LNCAP (cell line): Measurements from ENCODE around the gene SLC38A8.

Experiments used
- TF ChIP-seq, protein P1 (sequence below): fragments of 450-650 bp; IDR thresholded peaks from 2 replicates; pipeline ENCODE4 v1.5.1; 2017; ENCODE audit warnings: mild to moderate bottlenecking

SLC38A8 gene

DNA sequence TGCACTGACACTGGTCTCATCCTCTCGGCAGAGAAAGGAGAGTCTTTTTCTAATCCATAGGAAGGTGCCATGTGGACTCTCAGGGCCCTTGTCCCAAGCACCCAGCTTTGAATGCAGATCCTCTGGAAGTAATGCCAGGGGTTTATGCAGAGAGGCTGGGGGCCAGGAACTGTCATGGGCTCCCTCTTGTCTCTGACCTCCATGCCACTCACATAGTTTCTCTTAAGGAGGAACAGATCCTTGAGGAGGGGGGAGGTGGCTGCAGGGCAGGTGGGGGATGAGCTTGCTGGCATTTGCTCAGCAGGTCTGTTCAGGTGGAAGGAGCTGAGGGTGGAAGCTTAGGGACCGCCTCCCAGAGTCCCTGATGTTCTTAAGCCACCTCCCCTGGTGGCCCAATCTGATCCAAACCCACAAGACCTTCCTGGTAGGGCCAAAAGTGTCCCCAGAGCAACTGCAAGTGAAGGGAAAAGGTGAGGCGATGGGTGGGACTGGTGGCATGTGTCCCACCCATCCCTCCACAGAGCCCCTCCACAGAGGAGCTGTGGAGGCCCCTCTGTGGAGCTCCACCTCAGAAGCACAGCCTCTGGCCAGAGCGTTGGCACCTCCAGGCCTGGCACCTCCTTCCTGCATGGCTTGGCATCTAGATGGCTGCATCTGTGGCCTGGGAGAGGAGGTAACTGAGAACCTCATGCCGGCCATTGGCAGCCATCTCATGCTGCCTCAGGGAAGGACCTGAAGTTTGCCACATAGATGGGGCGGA lies 65.4 kb downstream of the SLC38A8 start:
- TF ChIP-seq, protein P1, sequence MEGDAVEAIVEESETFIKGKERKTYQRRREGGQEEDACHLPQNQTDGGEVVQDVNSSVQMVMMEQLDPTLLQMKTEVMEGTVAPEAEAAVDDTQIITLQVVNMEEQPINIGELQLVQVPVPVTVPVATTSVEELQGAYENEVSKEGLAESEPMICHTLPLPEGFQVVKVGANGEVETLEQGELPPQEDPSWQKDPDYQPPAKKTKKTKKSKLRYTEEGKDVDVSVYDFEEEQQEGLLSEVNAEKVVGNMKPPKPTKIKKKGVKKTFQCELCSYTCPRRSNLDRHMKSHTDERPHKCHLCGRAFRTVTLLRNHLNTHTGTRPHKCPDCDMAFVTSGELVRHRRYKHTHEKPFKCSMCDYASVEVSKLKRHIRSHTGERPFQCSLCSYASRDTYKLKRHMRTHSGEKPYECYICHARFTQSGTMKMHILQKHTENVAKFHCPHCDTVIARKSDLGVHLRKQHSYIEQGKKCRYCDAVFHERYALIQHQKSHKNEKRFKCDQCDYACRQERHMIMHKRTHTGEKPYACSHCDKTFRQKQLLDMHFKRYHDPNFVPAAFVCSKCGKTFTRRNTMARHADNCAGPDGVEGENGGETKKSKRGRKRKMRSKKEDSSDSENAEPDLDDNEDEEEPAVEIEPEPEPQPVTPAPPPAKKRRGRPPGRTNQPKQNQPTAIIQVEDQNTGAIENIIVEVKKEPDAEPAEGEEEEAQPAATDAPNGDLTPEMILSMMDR, result no peak

DNA sequence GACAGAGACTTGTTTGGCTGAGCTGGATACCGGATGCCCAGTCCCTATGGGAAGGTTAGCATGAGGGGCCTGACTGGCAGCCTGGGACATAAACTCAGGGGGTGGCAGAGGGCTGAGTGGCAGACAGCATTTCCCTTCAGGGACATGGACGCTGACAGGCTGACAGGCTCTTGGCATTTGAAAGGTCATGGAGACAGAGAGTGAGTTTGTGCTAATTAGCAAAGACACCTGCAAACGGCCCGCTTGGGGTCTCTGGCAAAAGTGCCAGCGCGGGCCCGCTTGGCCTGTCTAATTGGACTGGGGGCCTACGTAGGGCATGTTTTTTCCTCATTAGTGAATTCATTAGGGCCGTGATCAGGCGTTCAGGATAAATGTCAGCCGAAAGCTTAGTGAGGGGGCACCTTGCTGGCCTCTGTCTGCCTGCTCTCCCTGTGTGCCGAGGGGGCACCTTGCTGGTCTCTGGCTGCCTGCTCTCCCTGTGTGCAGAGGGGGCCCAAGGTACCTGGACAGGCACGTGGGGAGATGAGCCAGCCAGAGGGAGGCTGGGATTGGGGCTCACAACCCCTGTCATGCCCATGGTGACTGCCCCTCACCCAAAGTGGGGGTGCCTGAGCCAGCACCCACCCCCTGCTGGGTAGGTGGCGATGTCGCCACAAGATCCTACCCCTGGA lies 66.9 kb downstream of the SLC38A8 start:
- TF ChIP-seq, protein P1, result no peak

DNA sequence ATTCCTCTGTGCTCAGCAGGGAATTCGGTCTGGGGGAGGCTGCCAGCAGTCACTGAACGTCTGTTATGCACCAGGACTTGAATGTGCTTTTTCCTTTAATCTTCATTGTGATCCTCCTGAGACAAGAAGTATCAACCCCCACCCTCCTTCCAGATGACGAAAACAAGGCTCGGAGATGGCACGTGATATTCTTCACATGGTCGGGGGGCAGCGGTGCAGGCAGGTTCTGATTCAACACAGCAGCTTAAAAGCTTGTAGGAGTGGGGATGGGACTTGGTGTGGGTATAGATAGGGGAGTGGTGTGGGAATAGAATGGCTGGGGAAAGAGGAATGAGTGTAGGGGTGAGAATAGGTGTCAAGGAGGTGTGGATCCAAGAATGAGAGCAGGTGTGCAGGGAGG lies 68.1 kb downstream of the SLC38A8 start:
- TF ChIP-seq, protein P1, result no peak

DNA sequence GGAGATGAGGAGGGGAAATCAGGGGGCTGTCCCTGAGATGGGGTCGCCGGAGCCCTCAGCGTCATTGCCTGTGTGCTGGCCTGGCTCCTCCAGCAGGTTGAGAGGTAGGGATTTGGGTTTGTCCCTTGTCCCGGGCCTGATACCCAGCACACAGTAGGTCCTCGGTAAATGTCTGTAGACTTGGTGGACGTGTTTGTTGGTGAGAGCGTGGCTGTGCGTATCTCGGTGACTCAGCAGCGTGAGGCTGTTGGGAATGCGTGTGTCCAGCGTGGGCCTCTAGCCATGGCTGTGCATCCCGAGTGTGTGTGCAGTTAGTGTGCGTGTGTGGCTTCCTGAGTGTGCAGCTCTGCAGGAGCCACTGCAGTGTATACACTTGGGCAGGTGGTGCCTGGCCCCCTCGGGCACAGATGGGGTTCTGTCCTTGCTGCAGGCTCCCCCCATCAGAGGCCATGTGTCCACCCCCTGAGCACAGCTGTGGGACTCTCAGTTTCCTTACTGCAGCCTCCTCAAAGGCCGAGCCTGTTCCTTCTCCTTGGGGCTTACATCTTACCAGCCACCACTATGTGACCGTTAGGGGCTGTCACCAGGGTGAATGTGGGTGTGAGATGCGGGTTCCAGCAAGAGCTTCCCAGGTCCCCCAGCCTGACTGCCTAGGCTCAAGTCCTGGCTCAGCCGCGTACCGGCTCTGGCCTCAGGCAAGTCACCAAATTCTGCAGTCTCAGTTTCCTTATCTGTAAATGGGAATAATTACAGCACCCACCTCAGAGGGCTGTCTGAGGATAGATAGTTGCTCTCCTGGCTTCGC lies 68.8 kb downstream of the SLC38A8 start:
- TF ChIP-seq, protein P1, result no peak

DNA sequence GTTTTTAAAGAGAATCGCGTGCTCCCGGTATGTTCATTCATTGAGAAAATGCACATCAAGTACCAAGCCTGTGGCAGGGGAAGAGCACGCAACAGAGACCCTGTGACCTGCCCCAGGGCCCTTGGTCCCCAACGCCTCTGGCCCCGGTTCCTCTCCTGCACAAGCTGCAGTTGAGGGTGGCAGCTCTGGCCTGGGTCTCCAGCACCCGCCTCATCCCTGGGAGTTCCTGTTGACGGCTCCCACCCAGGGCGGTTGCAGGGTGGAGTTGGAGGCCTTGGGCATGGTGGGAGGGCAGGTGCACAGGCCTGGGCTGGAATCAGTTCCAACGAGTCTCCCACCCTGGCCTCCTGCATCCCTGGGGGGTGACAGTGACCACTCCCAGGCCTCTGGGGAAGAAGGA lies 69.5 kb downstream of the SLC38A8 start:
- TF ChIP-seq, protein P1, result no peak

DNA sequence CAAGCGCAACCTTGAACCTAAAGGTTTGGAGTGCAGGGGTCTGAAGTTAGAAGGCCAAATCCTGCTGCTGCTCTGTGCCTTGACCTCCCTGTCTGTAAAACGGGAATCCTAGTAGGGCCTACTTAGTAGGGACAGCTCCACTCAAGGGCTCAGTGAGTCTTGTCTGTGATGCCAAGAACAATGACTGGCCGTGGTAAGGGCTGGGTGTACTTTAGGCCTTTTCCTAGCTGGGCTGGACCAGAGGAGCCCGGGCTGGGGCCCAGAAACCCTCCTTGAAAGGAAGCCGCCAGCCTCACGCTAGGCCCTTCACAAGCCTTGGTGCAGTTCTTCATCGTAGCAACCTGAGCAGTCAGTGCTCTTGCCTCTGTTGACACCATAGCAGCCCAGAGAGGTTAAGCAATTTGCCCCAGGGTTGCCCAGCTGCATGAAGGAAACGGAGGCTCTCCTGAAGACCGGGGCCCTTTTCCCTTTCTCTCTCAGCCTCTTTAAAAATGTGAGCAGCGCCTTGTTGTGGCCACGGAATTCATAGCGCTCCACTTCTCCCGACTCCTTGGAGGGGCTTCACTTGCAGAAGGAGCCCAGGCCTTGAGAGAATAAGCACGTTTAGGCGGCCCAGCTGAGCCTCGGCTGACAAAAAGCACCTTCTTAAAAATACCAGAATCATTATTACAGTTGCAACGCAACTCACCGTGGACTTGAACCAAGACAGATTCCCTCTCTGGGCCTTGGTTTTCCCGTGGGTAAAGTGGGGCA lies 70.2 kb downstream of the SLC38A8 start:
- TF ChIP-seq, protein P1, result no peak
